Activated CD4-positive, alpha-beta T cell treated with anti-CD3 and anti-CD28 coated beads, Interleukin-2, amount 10 ng/mL, durations not matched to agents 24 days and 14 days (primary cell): Measurements from ENCODE around the gene TIMM8A. TPM values are rescaled to one million over a fixed set of nuclear protein-coding genes. Genes with fewer than 3 reads are reported as not detected.
"Not testable (repeated sequence)": the region's sequence is repeated elsewhere in the genome, so short reads cannot be mapped to it uniquely, and the experiment has no call there.

Source experiments
- DNase-seq: peaks from one replicate; pipeline ENCODE4 v3.0.0; 2022
- H3K27ac Mint-ChIP-seq: one replicate; pipeline ENCODE4 v1.8.0; 2022; ENCODE audit warnings: mild to moderate bottlenecking, mixed read lengths
- H3K27me3 Mint-ChIP-seq: one replicate; pipeline ENCODE4 v1.8.0; 2022; ENCODE audit warnings: mixed read lengths
- H3K36me3 Mint-ChIP-seq: one replicate; pipeline ENCODE4 v1.8.0; 2022; ENCODE audit warnings: low read depth, mild to moderate bottlenecking, mixed read lengths
- H3K4me1 Mint-ChIP-seq: one replicate; pipeline ENCODE4 v1.8.0; 2021; ENCODE audit warnings: mixed read lengths
- H3K4me3 Mint-ChIP-seq: one replicate; pipeline ENCODE4 v1.8.0; 2022; ENCODE audit warnings: mild to moderate bottlenecking, moderate library complexity, mixed read lengths
- H3K9me3 Mint-ChIP-seq: one replicate; pipeline ENCODE4 v1.8.0; 2021; ENCODE audit warnings: mixed read lengths
- intact Hi-C: fragments of 100-400 bp; cut with micrococcal nuclease; formaldehyde crosslinking; loops from one replicate; pipeline ENCODE4 v1.15.1; 2023
- total RNA-seq: library from RNA; stranded (reverse); gene quantifications from 2 replicates; pipeline ENCODE4 v1.2.3, GENCODE V29; 2022

TIMM8A gene
- total RNA-seq, 1 donor from 2014 or later: 28.3 TPM

- H3K27me3 Mint-ChIP-seq, H3K27ac Mint-ChIP-seq, H3K9me3 Mint-ChIP-seq, H3K4me3 Mint-ChIP-seq, H3K36me3 Mint-ChIP-seq, DNase-seq, intact Hi-C loops, H3K4me1 Mint-ChIP-seq: not testable (repeated sequence)
These were observed 21.9 kb downstream of the TIMM8A start for GRCh38 chrX:101326600-101326999.

DNA sequence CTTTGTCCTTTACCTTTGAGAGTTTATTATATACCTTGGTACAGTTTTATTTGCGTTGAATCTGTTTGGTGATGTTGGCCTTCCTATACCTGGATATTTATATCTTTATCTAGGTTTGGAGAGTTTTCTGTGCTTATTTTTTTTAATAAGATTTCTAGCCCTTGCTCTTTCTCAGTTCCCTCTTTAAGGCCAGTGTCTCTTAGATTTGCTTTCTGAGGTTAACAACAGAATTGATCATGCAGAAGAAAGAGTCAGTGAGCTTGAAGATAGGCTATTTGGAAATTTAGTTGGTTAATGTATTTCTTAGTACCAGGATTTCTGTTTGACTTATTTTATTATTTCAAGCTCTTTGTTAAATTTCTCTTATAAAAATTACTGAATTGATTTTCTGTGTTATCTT is 44.8 kb downstream of the TIMM8A start:
- Mint-ChIP-seq H3K27ac (no peak overlapping the region), H3K36me3 (no peaks in the 10 kb centered on the region), H3K4me1 (no peaks in the 10 kb centered on the region), H3K27me3 (no peaks in the 10 kb centered on the region), H3K4me3 (no peak overlapping the region), H3K9me3 (no peaks in the 10 kb centered on the region)
- intact Hi-C loops: no loop called here
- DNase-seq: no peak

Other genes with a start within 250 kb of the TIMM8A start
- 0.28 and 0.31 TPM in 2 replicates for gene DRP2, start 129.0 kb downstream of the TIMM8A start, total RNA-seq
- gene TAF7L, start 57.4 kb downstream of the TIMM8A start, total RNA-seq: 0.19 TPM in 1 of 2 replicates, not detected in the other
- not detected in 2 replicates for gene BTK, start 37.4 kb upstream of the TIMM8A start, total RNA-seq
- gene RPL36A, start 42.3 kb upstream of the TIMM8A start, total RNA-seq: 252 and 278 TPM in 2 replicates
- gene GLA, start 59.2 kb upstream of the TIMM8A start, total RNA-seq: 66.6 and 70.7 TPM in 2 replicates
- gene HNRNPH2, start 59.5 kb upstream of the TIMM8A start, total RNA-seq: 19.9 and 21.5 TPM in 2 replicates
- 3.1 and 4.2 TPM in 2 replicates for gene ARMCX4, start 136.7 kb upstream of the TIMM8A start, total RNA-seq
- 0.14 and 0.17 TPM in 2 replicates for gene ARMCX1, start 201.8 kb upstream of the TIMM8A start, total RNA-seq